AG10803 (cell line): ENCODE measurements around the gene ZNF487.
"Not testable (repeated sequence)": the region's sequence is repeated elsewhere in the genome, so short reads cannot be mapped to it uniquely, and the experiment has no call there.

Source experiments
- DNase-seq: peaks from one replicate; pipeline ENCODE4 v3.0.0; 2010; ENCODE audit warnings: low read depth
- H3K4me3 ChIP-seq: 2 replicates; pipeline ENCODE4 v1.5.1; 2011; ENCODE audit warnings: mild to moderate bottlenecking, low read length, control low read depth
- TF ChIP-seq, protein P1 (sequence below): conservative IDR thresholded peaks from 2 replicates; pipeline ENCODE4 v1.5.1; 2011; ENCODE audit warnings: mild to moderate bottlenecking, low read length, control low read depth, inconsistent platforms

Gene ZNF487

DNA sequence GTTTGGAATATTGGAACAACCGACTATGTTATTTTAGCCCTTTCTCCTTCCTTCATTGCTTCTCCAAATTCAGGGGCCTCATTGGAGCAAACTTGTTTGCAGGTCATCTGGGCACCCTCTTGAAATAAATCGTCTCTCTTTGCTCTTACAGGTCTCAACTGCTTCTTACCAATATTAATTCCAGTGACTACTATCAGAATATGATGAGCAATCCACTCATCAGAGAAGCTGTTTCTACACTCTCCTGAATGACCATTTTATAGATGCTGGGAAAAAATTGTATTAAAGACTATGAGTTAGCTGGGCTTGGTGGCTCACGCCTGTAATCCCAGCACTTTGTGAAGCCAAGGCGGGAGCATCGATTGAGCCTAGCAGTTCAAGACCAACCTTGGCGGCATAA is 15.4 kb upstream of the ZNF487 start:
- TF ChIP-seq, protein P1, sequence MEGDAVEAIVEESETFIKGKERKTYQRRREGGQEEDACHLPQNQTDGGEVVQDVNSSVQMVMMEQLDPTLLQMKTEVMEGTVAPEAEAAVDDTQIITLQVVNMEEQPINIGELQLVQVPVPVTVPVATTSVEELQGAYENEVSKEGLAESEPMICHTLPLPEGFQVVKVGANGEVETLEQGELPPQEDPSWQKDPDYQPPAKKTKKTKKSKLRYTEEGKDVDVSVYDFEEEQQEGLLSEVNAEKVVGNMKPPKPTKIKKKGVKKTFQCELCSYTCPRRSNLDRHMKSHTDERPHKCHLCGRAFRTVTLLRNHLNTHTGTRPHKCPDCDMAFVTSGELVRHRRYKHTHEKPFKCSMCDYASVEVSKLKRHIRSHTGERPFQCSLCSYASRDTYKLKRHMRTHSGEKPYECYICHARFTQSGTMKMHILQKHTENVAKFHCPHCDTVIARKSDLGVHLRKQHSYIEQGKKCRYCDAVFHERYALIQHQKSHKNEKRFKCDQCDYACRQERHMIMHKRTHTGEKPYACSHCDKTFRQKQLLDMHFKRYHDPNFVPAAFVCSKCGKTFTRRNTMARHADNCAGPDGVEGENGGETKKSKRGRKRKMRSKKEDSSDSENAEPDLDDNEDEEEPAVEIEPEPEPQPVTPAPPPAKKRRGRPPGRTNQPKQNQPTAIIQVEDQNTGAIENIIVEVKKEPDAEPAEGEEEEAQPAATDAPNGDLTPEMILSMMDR: no peak
- peak overlapping the region; percentile 67 for H3K4me3 ChIP-seq
- no peak for DNase-seq

DNA sequence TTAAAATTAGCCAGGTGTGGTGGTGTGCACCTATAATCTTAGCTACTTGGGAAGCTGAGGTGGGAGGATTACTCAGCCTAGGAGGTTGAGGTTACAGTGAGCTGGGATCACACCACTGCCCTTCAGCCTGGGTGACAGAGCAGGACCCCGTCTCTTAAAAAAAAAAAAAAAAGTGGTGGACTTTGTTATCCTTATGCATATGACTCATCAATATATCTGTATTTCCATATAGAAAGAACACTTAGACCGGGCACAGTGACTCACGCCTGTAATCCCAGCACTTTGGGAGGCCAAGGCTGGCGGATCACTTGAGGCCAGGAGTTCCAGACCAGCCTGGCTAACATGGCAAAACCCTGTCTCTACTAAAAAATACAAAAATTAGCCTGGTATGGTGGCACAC is 15.0 kb upstream of the ZNF487 start:
- not testable (repeated sequence) for H3K4me3 ChIP-seq, DNase-seq

- TF ChIP-seq, protein P1: no peak
- H3K4me3 ChIP-seq: no peak overlapping the region
- DNase-seq: no peak
These were observed 12.5 kb upstream of the ZNF487 start for GRCh38 chr10:43424416-43424815.

DNA sequence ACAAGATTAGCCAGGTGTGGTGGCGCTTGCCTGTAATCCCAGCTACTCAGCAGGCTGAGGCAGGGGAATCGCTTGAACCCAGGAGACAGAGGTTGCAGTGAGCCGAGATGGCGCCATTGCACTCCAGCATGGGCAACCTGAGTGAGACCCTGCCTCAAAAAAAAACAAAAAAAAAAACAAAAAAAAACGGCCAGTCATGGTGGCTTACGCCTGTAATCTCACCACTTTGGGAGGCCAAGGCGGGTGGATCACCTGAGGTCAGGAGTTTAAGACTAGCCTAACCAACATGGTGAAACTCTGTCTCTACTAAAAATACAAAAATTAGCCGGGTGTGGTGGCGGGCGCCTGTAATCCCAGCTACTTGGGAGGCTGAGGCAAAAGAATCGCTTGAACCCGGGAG is 10.4 kb upstream of the ZNF487 start:
- not testable (repeated sequence) for DNase-seq, H3K4me3 ChIP-seq

GRCh38 chr10:43427166-43427825 is 9.6 kb upstream of the ZNF487 start:
- TF ChIP-seq, protein P1: no peak
- DNase-seq: no peak
- H3K4me3 ChIP-seq: no peak overlapping the region

- H3K4me3 ChIP-seq: no peak overlapping the region
- no peak for DNase-seq
- TF ChIP-seq, protein P1: no peak
These were observed 5.8 kb upstream of the ZNF487 start for GRCh38 chr10:43430926-43431663.

GRCh38 chr10:43437141-43437870 is 395 bp downstream of the ZNF487 start:
- peak overlapping the region; percentile 95 for H3K4me3 ChIP-seq
- no peak for DNase-seq
- TF ChIP-seq, protein P1: no peak
